ENCODE measurements around the gene GPM6B.

The GPM6B gene

GRCh38 chrX:13828392-13828791, 11.5 kb upstream of the GPM6B start:
- Histone ChIP-seq H3K4me1 (ENCODE audit: control insufficient read depth in 2 of 2, insufficient read depth in 1 of 2, low read depth in 1 of 2, low read length in 2 of 2) (peaks cover 0 to 2% of the 10 kb centered on the region in 2 donors), H3K36me3 (replicated peaks in 1 of 2; ENCODE audit: control insufficient read depth in 2 of 2, insufficient read depth in 2 of 2, low read length in 2 of 2) (peaks cover 0 to 50% of the 10 kb centered on the region in 2 donors), H3K4ac (ENCODE audit: low read length) (no peak overlapping the region), H3K9ac (ENCODE audit: low read depth, low read length, poor library complexity) (no peak overlapping the region), H2BK15ac (ENCODE audit: low read length) (no peak overlapping the region), H2BK120ac (ENCODE audit: low read depth, low read length) (no peak overlapping the region), H3K14ac (ENCODE audit: low read length) (no peak overlapping the region), H2BK12ac (ENCODE audit: low read length) (no peak overlapping the region), H3K9me3 (replicated peaks in 1 of 2; ENCODE audit: control insufficient read depth in 2 of 2, insufficient read depth in 1 of 2, low read depth in 1 of 2, low read length in 2 of 2) (no peaks in the 10 kb centered on the region), H3K4me3 (ENCODE audit: low read length in 2 of 2) (no peak overlapping the region), H3K27me3 (ENCODE audit: control insufficient read depth in 3 of 3, insufficient read depth in 3 of 3, low read depth in 1 of 3, low read length in 3 of 3) (no peaks in the 10 kb centered on the region), H4K8ac (ENCODE audit: low read depth, low read length) (no peak overlapping the region), H2AFZ (ENCODE audit: low read length) (no peak overlapping the region), H3K18ac (ENCODE audit: low read length) (no peak overlapping the region), H4K91ac (ENCODE audit: low read depth, low read length, poor library complexity) (no peak overlapping the region), H3K4me2 (ENCODE audit: insufficient read depth, low read length, poor library complexity, severe bottlenecking) (no peak overlapping the region), H3K23ac (ENCODE audit: low read depth, low read length, poor library complexity) (no peak overlapping the region), H2AK5ac (ENCODE audit: low read depth, low read length) (no peak overlapping the region), H2BK5ac (ENCODE audit: low read length) (no peak overlapping the region), H3K79me1 (ENCODE audit: low read depth, low read length) (no peaks in the 10 kb centered on the region), H3K27ac (replicated peaks; ENCODE audit: low read length) (no peak overlapping the region)
- no peak for DNase-seq (ENCODE audit: low spot score)
- no CpG with 5 or more reads among the region's 4 CpGs for WGBS, 2 donors (ENCODE audit: extremely low coverage in 2 of 2, insufficient read length in 2 of 2, insufficient replicate concordance in 1 of 2)

DNA sequence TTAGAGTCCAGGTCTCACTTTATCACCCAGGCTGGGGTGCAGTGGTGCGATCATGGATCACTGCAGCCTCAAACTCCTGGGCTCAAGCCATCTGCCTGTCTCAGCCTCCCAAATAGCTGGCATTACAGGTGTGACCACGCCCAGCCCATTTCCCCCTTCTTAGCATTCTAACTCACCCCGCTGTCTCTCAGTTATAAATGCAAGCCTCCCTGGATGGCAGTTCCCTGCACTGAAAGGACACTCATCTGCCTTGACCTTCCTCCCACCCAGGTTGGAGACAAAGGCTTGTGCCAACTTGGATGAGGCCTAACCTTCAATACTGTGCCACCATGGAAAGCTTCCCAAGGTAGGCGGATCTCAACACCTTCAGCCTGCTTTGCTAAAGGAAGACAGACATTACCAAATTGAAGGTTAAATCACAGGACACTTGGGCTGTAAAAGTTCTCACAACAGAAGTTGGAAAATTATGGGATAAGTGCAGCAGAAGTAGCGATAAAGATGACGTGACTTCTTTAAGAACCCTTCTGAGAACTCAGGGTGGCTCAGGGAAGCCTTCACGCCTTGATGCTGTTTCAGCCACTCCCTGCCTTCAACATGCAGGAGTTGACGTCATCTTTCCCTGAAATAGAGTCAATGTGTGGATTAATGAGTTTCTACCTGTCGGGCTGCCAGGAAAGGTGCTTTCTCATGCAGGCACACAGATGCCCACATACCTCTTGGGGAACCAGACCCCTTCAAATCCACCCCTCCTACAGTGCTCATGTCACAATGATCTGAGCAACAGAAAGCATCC, 10.6 kb upstream of the GPM6B start:
- H2BK120ac ChIP-seq (ENCODE audit: low read depth, low read length) = no peak overlapping the region
- no peak overlapping the region for H2BK5ac ChIP-seq (ENCODE audit: low read length)
- no peak overlapping the region for H4K8ac ChIP-seq (ENCODE audit: low read depth, low read length)
- no peak for DNase-seq (ENCODE audit: low spot score)
- no peak overlapping the region for H3K9ac ChIP-seq (ENCODE audit: low read depth, low read length, poor library complexity)
- H3K9me3 ChIP-seq (replicated peaks in 1 of 2; ENCODE audit: control insufficient read depth in 2 of 2, insufficient read depth in 1 of 2, low read depth in 1 of 2, low read length in 2 of 2) = no peaks in the 10 kb centered on the region
- H3K27me3 ChIP-seq (ENCODE audit: control insufficient read depth in 3 of 3, insufficient read depth in 3 of 3, low read depth in 1 of 3, low read length in 3 of 3) = no peaks in the 10 kb centered on the region
- no peak overlapping the region for H3K23ac ChIP-seq (ENCODE audit: low read depth, low read length, poor library complexity)
- peaks cover 0 to 53% of the 10 kb centered on the region in 2 donors for H3K36me3 ChIP-seq (replicated peaks in 1 of 2; ENCODE audit: control insufficient read depth in 2 of 2, insufficient read depth in 2 of 2, low read length in 2 of 2)
- no peak overlapping the region for H2BK15ac ChIP-seq (ENCODE audit: low read length)
- no peak overlapping the region for H4K91ac ChIP-seq (ENCODE audit: low read depth, low read length, poor library complexity)
- no peak overlapping the region for H3K14ac ChIP-seq (ENCODE audit: low read length)
- no peak overlapping the region for H3K4me3 ChIP-seq (ENCODE audit: low read length in 2 of 2)
- H2AK5ac ChIP-seq (ENCODE audit: low read depth, low read length) = no peak overlapping the region
- no peak overlapping the region for H2AFZ ChIP-seq (ENCODE audit: low read length)
- WGBS, 2 donors (ENCODE audit: extremely low coverage in 2 of 2, insufficient read length in 2 of 2, insufficient replicate concordance in 1 of 2) = no CpG with 5 or more reads among the region's 9 CpGs
- no peak overlapping the region for H3K18ac ChIP-seq (ENCODE audit: low read length)
- H3K79me1 ChIP-seq (ENCODE audit: low read depth, low read length) = no peaks in the 10 kb centered on the region
- H3K4me1 ChIP-seq (ENCODE audit: control insufficient read depth in 2 of 2, insufficient read depth in 1 of 2, low read depth in 1 of 2, low read length in 2 of 2) = peaks cover 0 to 2% of the 10 kb centered on the region in 2 donors
- H3K27ac ChIP-seq (replicated peaks; ENCODE audit: low read length) = no peak overlapping the region
- no peak overlapping the region for H3K4ac ChIP-seq (ENCODE audit: low read length)
- no peak overlapping the region for H2BK12ac ChIP-seq (ENCODE audit: low read length)
- no peak overlapping the region for H3K4me2 ChIP-seq (ENCODE audit: insufficient read depth, low read length, poor library complexity, severe bottlenecking)

- H2BK15ac ChIP-seq (ENCODE audit: low read length) = no peak overlapping the region
- no peak overlapping the region for H4K91ac ChIP-seq (ENCODE audit: low read depth, low read length, poor library complexity)
- no peak overlapping the region for H3K18ac ChIP-seq (ENCODE audit: low read length)
- H3K36me3 ChIP-seq (replicated peaks in 1 of 2; ENCODE audit: control insufficient read depth in 2 of 2, insufficient read depth in 2 of 2, low read length in 2 of 2) = peaks cover 0 to 53% of the 10 kb centered on the region in 2 donors
- no peak overlapping the region for H3K27ac ChIP-seq (replicated peaks; ENCODE audit: low read length)
- H3K4ac ChIP-seq (ENCODE audit: low read length) = no peak overlapping the region
- H3K27me3 ChIP-seq (ENCODE audit: control insufficient read depth in 3 of 3, insufficient read depth in 3 of 3, low read depth in 1 of 3, low read length in 3 of 3) = no peaks in the 10 kb centered on the region
- H3K4me1 ChIP-seq (ENCODE audit: control insufficient read depth in 2 of 2, insufficient read depth in 1 of 2, low read depth in 1 of 2, low read length in 2 of 2) = peaks cover 0 to 2% of the 10 kb centered on the region in 2 donors
- H2AFZ ChIP-seq (ENCODE audit: low read length) = no peak overlapping the region
- H2BK5ac ChIP-seq (ENCODE audit: low read length) = no peak overlapping the region
- H3K9me3 ChIP-seq (replicated peaks in 1 of 2; ENCODE audit: control insufficient read depth in 2 of 2, insufficient read depth in 1 of 2, low read depth in 1 of 2, low read length in 2 of 2) = no peaks in the 10 kb centered on the region
- DNase-seq (ENCODE audit: low spot score) = no peak
- no CpG with 5 or more reads among the region's 5 CpGs for WGBS, 2 donors (ENCODE audit: extremely low coverage in 2 of 2, insufficient read length in 2 of 2, insufficient replicate concordance in 1 of 2)
- H4K8ac ChIP-seq (ENCODE audit: low read depth, low read length) = no peak overlapping the region
- no peak overlapping the region for H3K23ac ChIP-seq (ENCODE audit: low read depth, low read length, poor library complexity)
- H3K79me1 ChIP-seq (ENCODE audit: low read depth, low read length) = no peaks in the 10 kb centered on the region
- no peak overlapping the region for H3K4me3 ChIP-seq (ENCODE audit: low read length in 2 of 2)
- no peak overlapping the region for H2BK12ac ChIP-seq (ENCODE audit: low read length)
- no peak overlapping the region for H3K14ac ChIP-seq (ENCODE audit: low read length)
- no peak overlapping the region for H3K4me2 ChIP-seq (ENCODE audit: insufficient read depth, low read length, poor library complexity, severe bottlenecking)
- no peak overlapping the region for H2AK5ac ChIP-seq (ENCODE audit: low read depth, low read length)
- no peak overlapping the region for H3K9ac ChIP-seq (ENCODE audit: low read depth, low read length, poor library complexity)
- no peak overlapping the region for H2BK120ac ChIP-seq (ENCODE audit: low read depth, low read length)
Observed at GRCh38 chrX:13826770-13827169, 9.9 kb upstream of the GPM6B start.

GRCh38 chrX:13825178-13825762, 8.4 kb upstream of the GPM6B start:
- Histone ChIP-seq H3K27me3 (ENCODE audit: control insufficient read depth in 3 of 3, insufficient read depth in 3 of 3, low read depth in 1 of 3, low read length in 3 of 3) (no peaks in the 10 kb centered on the region), H3K23ac (ENCODE audit: low read depth, low read length, poor library complexity) (no peak overlapping the region), H3K14ac (ENCODE audit: low read length) (no peak overlapping the region), H3K27ac (replicated peaks; ENCODE audit: low read length) (no peak overlapping the region), H4K8ac (ENCODE audit: low read depth, low read length) (no peak overlapping the region), H3K36me3 (replicated peaks in 1 of 2; ENCODE audit: control insufficient read depth in 2 of 2, insufficient read depth in 2 of 2, low read length in 2 of 2) (peaks cover 0 to 53% of the 10 kb centered on the region in 2 donors), H4K91ac (ENCODE audit: low read depth, low read length, poor library complexity) (no peak overlapping the region), H2BK5ac (ENCODE audit: low read length) (no peak overlapping the region), H3K4me2 (ENCODE audit: insufficient read depth, low read length, poor library complexity, severe bottlenecking) (no peak overlapping the region), H3K9me3 (replicated peaks in 1 of 2; ENCODE audit: control insufficient read depth in 2 of 2, insufficient read depth in 1 of 2, low read depth in 1 of 2, low read length in 2 of 2) (no peaks in the 10 kb centered on the region), H2AFZ (ENCODE audit: low read length) (no peak overlapping the region), H2BK12ac (ENCODE audit: low read length) (no peak overlapping the region), H2BK15ac (ENCODE audit: low read length) (no peak overlapping the region), H3K9ac (ENCODE audit: low read depth, low read length, poor library complexity) (no peak overlapping the region), H2AK5ac (ENCODE audit: low read depth, low read length) (no peak overlapping the region), H2BK120ac (ENCODE audit: low read depth, low read length) (no peak overlapping the region), H3K79me1 (ENCODE audit: low read depth, low read length) (no peaks in the 10 kb centered on the region), H3K4ac (ENCODE audit: low read length) (no peak overlapping the region), H3K4me1 (ENCODE audit: control insufficient read depth in 2 of 2, insufficient read depth in 1 of 2, low read depth in 1 of 2, low read length in 2 of 2) (peaks cover 0 to 2% of the 10 kb centered on the region in 2 donors), H3K4me3 (ENCODE audit: low read length in 2 of 2) (no peak overlapping the region), H3K18ac (ENCODE audit: low read length) (no peak overlapping the region)
- WGBS, 2 donors (ENCODE audit: extremely low coverage in 2 of 2, insufficient read length in 2 of 2, insufficient replicate concordance in 1 of 2) = no CpG with 5 or more reads among the region's 6 CpGs
- no peak for DNase-seq (ENCODE audit: low spot score)

All from neuronal stem cell (in vitro differentiated cells).